Neural cell (in vitro differentiated cells): ENCODE data around the gene MND1.

ENCODE experiments used
- CTCF ChIP-seq: fragments of 450-650 bp; IDR thresholded peaks from 2 replicates; pipeline ENCODE4 v1.5.1; 2014; ENCODE audit warnings: antibody characterized with exemption, mild to moderate bottlenecking, moderate library complexity; ENCODE audit not compliant: poor library complexity, severe bottlenecking
- EP300 ChIP-seq: fragments of 450-650 bp; conservative IDR thresholded peaks from 2 replicates; pipeline ENCODE4 v1.6.1; 2014; ENCODE audit warnings: antibody characterized with exemption, mild to moderate bottlenecking, moderate library complexity; ENCODE audit not compliant: poor library complexity, severe bottlenecking
- EZH2 ChIP-seq: fragments of 200-600, 300-800 bp; shearing (Covaris generic), sonication (generic); IDR thresholded peaks from 2 replicates; pipeline ENCODE4 v1.6.1; 2014; ENCODE audit warnings: antibody characterized with exemption, low read length, borderline replicate concordance, mild to moderate bottlenecking; ENCODE audit not compliant: insufficient read depth, poor library complexity, severe bottlenecking

- TF ChIP-seq CTCF = no peak
- no peak for TF ChIP-seq EP300
- no peak for TF ChIP-seq EZH2
Observed at GRCh38 chr4:153326513-153326912, 18.0 kb upstream of the MND1 start.
